Caco-2 (cell line): ENCODE measurements around the gene TBL1X. TPM values are rescaled to one million over a fixed set of nuclear protein-coding genes. Genes with fewer than 3 reads are reported as not detected.

Source experiments
- BruUV-seq: library from RNA; stranded (reverse); fragments of 400-500 nt; replicated peaks from 2 replicates; lab custom pipeline; 2021; lab: Mats Ljungman, UMichigan
- CTCF ChIA-PET: fragments of 300-600 bp; sonication (Branson Sonifier 250); formaldehyde crosslinking; loops from one replicate; lab custom pipeline; 2022; ENCODE audit warnings: antibody characterized with exemption; lab: Charles Lee
- POLR2A ChIA-PET: fragments of 300-600 bp; sonication (Branson Sonifier 250); formaldehyde crosslinking; loops from one replicate; lab custom pipeline; 2022; ENCODE audit warnings: antibody characterized with exemption; lab: Charles Lee
- DNase-seq, 2 experiments: peaks; one replicate each; pipeline versions ENCODE4 v3.0.0 to v3.0.0-alpha.2; 2020 to 2022
- H3K27me3 ChIP-seq: replicated peaks from 2 replicates; pipeline ENCODE4 v1.6.0; 2011; ENCODE audit warnings: low read length; ENCODE audit not compliant: control insufficient read depth, insufficient read depth
- H3K36me3 ChIP-seq: 2 replicates; pipeline ENCODE4 v1.5.1; 2011; ENCODE audit warnings: low read length; ENCODE audit not compliant: control insufficient read depth, insufficient read depth
- H3K4me1 ChIP-seq: fragments of 250-450 bp; sonication (Bioruptor Pico); 2 replicates; pipeline ENCODE4 v1.5.1; 2020; ENCODE audit warnings: mild to moderate bottlenecking
- H3K4me3 ChIP-seq: 2 replicates; pipeline ENCODE4 v1.5.1; 2011; ENCODE audit warnings: low read depth, mild to moderate bottlenecking, control low read depth, low read length
- H3K9me3 ChIP-seq: fragments of 250-450 bp; sonication (Bioruptor Pico); 2 replicates; pipeline ENCODE4 v1.5.1; 2020; ENCODE audit warnings: mild to moderate bottlenecking, moderate library complexity
- H3K27ac Mint-ChIP-seq: one replicate; pipeline ENCODE4 v1.8.0; 2022; ENCODE audit warnings: mixed read lengths; ENCODE audit not compliant: unreplicated experiment
- H3K27me3 Mint-ChIP-seq: one replicate; pipeline ENCODE4 v1.8.0; 2022; ENCODE audit warnings: mixed read lengths; ENCODE audit not compliant: insufficient read depth, unreplicated experiment
- H3K36me3 Mint-ChIP-seq: one replicate; pipeline ENCODE4 v1.8.0; 2022; ENCODE audit warnings: mild to moderate bottlenecking, mixed read lengths; ENCODE audit not compliant: insufficient read depth, unreplicated experiment
- H3K4me1 Mint-ChIP-seq: one replicate; pipeline ENCODE4 v1.8.0; 2022; ENCODE audit warnings: low read depth, mixed read lengths; ENCODE audit not compliant: unreplicated experiment
- H3K4me3 Mint-ChIP-seq: one replicate; pipeline ENCODE4 v1.8.0; 2022; ENCODE audit warnings: mild to moderate bottlenecking, moderate library complexity, mixed read lengths; ENCODE audit not compliant: unreplicated experiment
- H3K9me3 Mint-ChIP-seq: one replicate; pipeline ENCODE4 v1.8.0; 2022; ENCODE audit warnings: mixed read lengths; ENCODE audit not compliant: unreplicated experiment
- CTCF ChIP-seq, 2 experiments: fragments of 200-600 bp in 1 of 2; IDR thresholded peaks; 1 replicate in 1 of 2; 2 replicates in 1 of 2; pipeline versions ENCODE4 v1.5.1 to v1.8.0; 2011 to 2022; ENCODE audit warnings: antibody characterized with exemption in 1 of 2, control low read depth in 1 of 2, inconsistent platforms in 1 of 2, low read depth in 1 of 2, low read length in 1 of 2, mild to moderate bottlenecking in 1 of 2, moderate library complexity in 1 of 2; ENCODE audit not compliant: insufficient read depth in 1 of 2, severe bottlenecking in 1 of 2, unreplicated experiment in 1 of 2
- intact Hi-C: fragments of 100-400 bp; cut with micrococcal nuclease; formaldehyde crosslinking; loops from one replicate; pipeline ENCODE4 v1.10.0; 2022; ENCODE audit not compliant: unreplicated experiment
- total RNA-seq: library from RNA; stranded (reverse); gene quantifications from 2 replicates; pipeline ENCODE4 v1.2.3, GENCODE V29; 2022

TBL1X gene
- total RNA-seq, 1 experiment from 2014 or later, result 84.2 TPM

- H3K27me3 Mint-ChIP-seq, result no peaks in the 10 kb centered on the region
- no TSS peak for BruUV-seq
- CTCF ChIA-PET, result no interaction called here
- no peak overlapping the region for H3K4me3 Mint-ChIP-seq
- Histone ChIP-seq H3K4me1 (peaks cover 6% of the 10 kb centered on the region), H3K9me3 (no peaks in the 10 kb centered on the region), H3K36me3 (no peaks in the 10 kb centered on the region), H3K4me3 (no peak overlapping the region), H3K27me3 (no peaks in the 10 kb centered on the region)
- intact Hi-C loops, result no loop called here
- no peak for TF ChIP-seq CTCF (IDR thresholded peaks at IDR 0.05; ENCODE audit: insufficient read depth in 1 of 2, low read depth in 1 of 2, low read length in 1 of 2, severe bottlenecking in 1 of 2, unreplicated experiment in 1 of 2)
- H3K27ac Mint-ChIP-seq, result no peak overlapping the region
- no peak for DNase-seq
- POLR2A ChIA-PET, result no interaction called here
- peaks cover 6% of the 10 kb centered on the region for H3K36me3 Mint-ChIP-seq
- no peaks in the 10 kb centered on the region for H3K9me3 Mint-ChIP-seq
- peaks cover 13% of the 10 kb centered on the region for H3K4me1 Mint-ChIP-seq
Measured at GRCh38 chrX:9459186-9459748, 5.6 kb upstream of the TBL1X start.

GRCh38 chrX:9461087-9461486 is 3.8 kb upstream of the TBL1X start:
- ChIA-PET CTCF (no interaction called here), POLR2A (no interaction called here)
- H3K4me3 Mint-ChIP-seq, result no peak overlapping the region
- Histone ChIP-seq H3K4me3 (no peak overlapping the region), H3K36me3 (no peaks in the 10 kb centered on the region), H3K27me3 (no peaks in the 10 kb centered on the region), H3K4me1 (peaks cover 6% of the 10 kb centered on the region), H3K9me3 (no peaks in the 10 kb centered on the region)
- H3K36me3 Mint-ChIP-seq, result peaks cover 6% of the 10 kb centered on the region
- H3K4me1 Mint-ChIP-seq, result peaks cover 13% of the 10 kb centered on the region
- H3K27me3 Mint-ChIP-seq, result no peaks in the 10 kb centered on the region
- BruUV-seq, result no TSS peak
- intact Hi-C loops, result loop anchor here (10.0 kb wide), 2 partner anchors 616 to 646 kb away; no protein-coding TSS in a partner anchor
- no peak for TF ChIP-seq CTCF (IDR thresholded peaks at IDR 0.05; ENCODE audit: insufficient read depth in 1 of 2, low read depth in 1 of 2, low read length in 1 of 2, severe bottlenecking in 1 of 2, unreplicated experiment in 1 of 2)
- H3K9me3 Mint-ChIP-seq, result no peaks in the 10 kb centered on the region
- DNase-seq, result no peak
- H3K27ac Mint-ChIP-seq, result no peak overlapping the region

- CTCF ChIA-PET, result no interaction called here
- POLR2A ChIA-PET, result interaction anchor here (0.8 kb wide), 1 partner anchor 19 kb away, joined by 3 read pairs; no protein-coding TSS in a partner anchor
- Histone ChIP-seq H3K27me3 (no peaks in the 10 kb centered on the region), H3K36me3 (no peaks in the 10 kb centered on the region), H3K9me3 (no peaks in the 10 kb centered on the region), H3K4me1 (peaks cover 6% of the 10 kb centered on the region), H3K4me3 (no peak overlapping the region)
- intact Hi-C loops, result loop anchor here (10.0 kb wide), 2 partner anchors 618 to 648 kb away; no protein-coding TSS in a partner anchor
- BruUV-seq, result no TSS peak
- no peak for DNase-seq
- H3K27ac Mint-ChIP-seq, result peak overlapping the region; percentile 94
- peaks cover 10% of the 10 kb centered on the region for H3K36me3 Mint-ChIP-seq
- peak overlapping the region; percentile 91 for H3K4me3 Mint-ChIP-seq
- TF ChIP-seq CTCF (IDR thresholded peaks at IDR 0.05; ENCODE audit: insufficient read depth in 1 of 2, low read depth in 1 of 2, low read length in 1 of 2, severe bottlenecking in 1 of 2, unreplicated experiment in 1 of 2), result no peak
- peaks cover 13% of the 10 kb centered on the region for H3K4me1 Mint-ChIP-seq
- no peaks in the 10 kb centered on the region for H3K9me3 Mint-ChIP-seq
- H3K27me3 Mint-ChIP-seq, result no peaks in the 10 kb centered on the region
Measured at GRCh38 chrX:9462456-9462855, 2.4 kb upstream of the TBL1X start.
